Measurements from ENCODE around the gene EYS. TPM values are rescaled to one million over a fixed set of nuclear protein-coding genes. Genes with fewer than 3 reads are reported as not detected.

Gene EYS
- total and polyA plus RNA-seq, 2 of the 13 experiments (the other 11 are each of a cell fraction or from before 2014, with no cell fraction given), result 0.04 to 0.07 TPM

- in situ Hi-C loops (cut with HindIII; ENCODE audit: extremely low pct_ligation_motif_present, low pct_unique_long_range_greater_than_20kb), result no loop called here
- no TSS peak for BruUV-seq (replicated peaks)
- FAIRE-seq, result no peak
Observed at GRCh38 chr6:64665137-64665536, 1041.9 kb downstream of the EYS start.

More at GRCh38 chr6:64665137-64665536, 1041.9 kb downstream of the EYS start:
- no peaks in the 10 kb centered on the region for H3K27me3 ChIP-seq (ENCODE audit: control insufficient read depth in 1 of 2, insufficient read depth in 2 of 2, low read length in 2 of 2)
- POLR2A ChIA-PET, result no interaction called here
- no peaks in the 10 kb centered on the region for H4K20me1 ChIP-seq (ENCODE audit: insufficient read depth, low read length)
- H3K4me1 ChIP-seq (ENCODE audit: insufficient read depth, low read length), result no peaks in the 10 kb centered on the region
- intact Hi-C loops (cut with micrococcal nuclease; ENCODE audit: unreplicated experiment), result no loop called here
- H3K36me3 ChIP-seq (replicated peaks in 1 of 2; ENCODE audit: control insufficient read depth in 1 of 2, insufficient read depth in 2 of 2, low read length in 2 of 2), result no peaks in the 10 kb centered on the region
- 24% methylated on average over 1 of the region's 1 CpG for WGBS (ENCODE audit: low lambda C conversion rate)
- no peak overlapping the region for H2AFZ ChIP-seq (ENCODE audit: low read length)
- H3K79me2 ChIP-seq (ENCODE audit: insufficient read depth, low read length), result no peaks in the 10 kb centered on the region
- CTCF ChIA-PET (ENCODE audit: low intra/inter-chr PET ratio, low total read pairs), result no interaction called here
- no peak overlapping the region for H3K4me3 ChIP-seq (replicated peaks in 1 of 3; ENCODE audit: insufficient read depth in 1 of 3, low read depth in 2 of 3, low read length in 3 of 3)
- no peak overlapping the region for H3K4me2 ChIP-seq (ENCODE audit: low read depth, low read length)
- ATAC-seq (no peak), DNase-seq (ENCODE audit: low spot score) (no peak)
- no peaks in the 10 kb centered on the region for H3K9me3 ChIP-seq (ENCODE audit: low read length)
- no peak overlapping the region for H3K9ac ChIP-seq (ENCODE audit: insufficient read depth, low read depth, low read length)
- H3K27ac ChIP-seq (ENCODE audit: extremely low read length, insufficient read depth, low read length), result no peak overlapping the region
- TF ChIP-seq ZNF503 (CRISPR knock-in tag; IDR thresholded peaks at IDR 0.05) (no peak), ZFP36 (IDR thresholded peaks at IDR 0.05; ENCODE audit: borderline replicate concordance, low read depth, low read length, partially characterized antibody) (no peak), ZNF251 (CRISPR knock-in tag; IDR thresholded peaks at IDR 0.05) (no peak), PRPF4 (IDR thresholded peaks at IDR 0.05; ENCODE audit: low read depth, low read length, poor library complexity, severe bottlenecking) (no peak), FOXP1 (IDR thresholded peaks at IDR 0.05) (no peak), FOXP1 (CRISPR knock-in tag; IDR thresholded peaks at IDR 0.05) (no peak), HNF1A (IDR thresholded peaks at IDR 0.05; ENCODE audit: low read depth) (no peak), HNF1A (CRISPR knock-in tag; IDR thresholded peaks at IDR 0.05; ENCODE audit: borderline replicate concordance) (no peak)

All from HepG2 (cell line).